HG03432 (cell line): ENCODE data around the gene SGCG.
"Not testable (repeated sequence)": the region's sequence is repeated elsewhere in the genome, so short reads cannot be mapped to it uniquely, and the experiment has no call there.

Experiments
- ATAC-seq: cut with Tn5 transposase; IDR thresholded peaks from one replicate; pipeline ENCODE4 v1.9.1; 2021; ENCODE audit warnings: mild to moderate bottlenecking, moderate library complexity; ENCODE audit not compliant: unreplicated experiment

The SGCG gene

GRCh38 chr13:23180711-23181110, at the start of gene SGCG:
TSS of gene SGCG (plus strand) at chr13:23180979. CDS start at chr13:23203695, 22,716 bp downstream.
- ATAC-seq, result no peak

GRCh38 chr13:23134542-23134941, 46.2 kb upstream of the SGCG start:
- no peak for ATAC-seq

- ATAC-seq, result no peak
Observed at GRCh38 chr13:23140492-23140891, 40.3 kb upstream of the SGCG start.

GRCh38 chr13:23141964-23142363, 38.8 kb upstream of the SGCG start:
- no peak for ATAC-seq

GRCh38 chr13:23142607-23143006, 38.2 kb upstream of the SGCG start:
- not testable (repeated sequence) for ATAC-seq

GRCh38 chr13:23144431-23144830, 36.3 kb upstream of the SGCG start:
- no peak for ATAC-seq

GRCh38 chr13:23146006-23146405, 34.8 kb upstream of the SGCG start:
- no peak for ATAC-seq

- ATAC-seq, result no peak
Observed at GRCh38 chr13:23146811-23147625, 33.8 kb upstream of the SGCG start.

- no peak for ATAC-seq
Observed at GRCh38 chr13:23147827-23148226, 33.0 kb upstream of the SGCG start.

- no peak for ATAC-seq
Observed at GRCh38 chr13:23157781-23158180, 23.0 kb upstream of the SGCG start.

- ATAC-seq, result no peak
Observed at GRCh38 chr13:23159205-23159759, 21.5 kb upstream of the SGCG start.

GRCh38 chr13:23159760-23160637, 20.8 kb upstream of the SGCG start:
- ATAC-seq, result no peak

GRCh38 chr13:23160638-23161480, 19.9 kb upstream of the SGCG start:
- no peak for ATAC-seq

GRCh38 chr13:23161481-23161825, 19.3 kb upstream of the SGCG start:
- no peak for ATAC-seq

- ATAC-seq, result no peak
Observed at GRCh38 chr13:23175920-23176319, 4.9 kb upstream of the SGCG start.

- no peak for ATAC-seq
Observed at GRCh38 chr13:23182142-23182541, 1.4 kb downstream of the SGCG start.

GRCh38 chr13:23183292-23183691, 2.5 kb downstream of the SGCG start:
- no peak for ATAC-seq

GRCh38 chr13:23185542-23185941, 4.8 kb downstream of the SGCG start:
- no peak for ATAC-seq

- ATAC-seq, result no peak
Observed at GRCh38 chr13:23201870-23202269, 21.1 kb downstream of the SGCG start.

- ATAC-seq, result no peak
Observed at GRCh38 chr13:23202383-23202782, 21.6 kb downstream of the SGCG start.

- no peak for ATAC-seq
Observed at GRCh38 chr13:23203516-23203915, 22.7 kb downstream of the SGCG start.
